RWPE1 (cell line): ENCODE data around the gene SKI.

Source experiments
- CTCF ChIA-PET: fragments of 350-600 bp; sonication (Branson Sonifier 250); formaldehyde crosslinking; extraction: SDS; loops from one replicate; lab custom pipeline; 2021; lab: Yijun Ruan, JAX
- POLR2A ChIA-PET: fragments of 400-600 bp; formaldehyde crosslinking; extraction: SDS; loops from one replicate; lab custom pipeline; 2020; ENCODE audit warnings: antibody characterized with exemption; ENCODE audit not compliant: low non-redundant PET; lab: Yijun Ruan, JAX
- DNase-seq: peaks from one replicate; pipeline ENCODE4 v3.0.0; 2012; ENCODE audit warnings: low spot score
- H3K27ac ChIP-seq: fragments of 450-650 bp; 2 replicates; pipeline ENCODE4 v1.5.1; 2017
- TF ChIP-seq, protein P1 (sequence below): fragments of 450-650 bp; conservative IDR thresholded peaks from 2 replicates; pipeline ENCODE4 v1.5.1; 2017; ENCODE audit warnings: low read depth, mild to moderate bottlenecking

SKI gene

DNA sequence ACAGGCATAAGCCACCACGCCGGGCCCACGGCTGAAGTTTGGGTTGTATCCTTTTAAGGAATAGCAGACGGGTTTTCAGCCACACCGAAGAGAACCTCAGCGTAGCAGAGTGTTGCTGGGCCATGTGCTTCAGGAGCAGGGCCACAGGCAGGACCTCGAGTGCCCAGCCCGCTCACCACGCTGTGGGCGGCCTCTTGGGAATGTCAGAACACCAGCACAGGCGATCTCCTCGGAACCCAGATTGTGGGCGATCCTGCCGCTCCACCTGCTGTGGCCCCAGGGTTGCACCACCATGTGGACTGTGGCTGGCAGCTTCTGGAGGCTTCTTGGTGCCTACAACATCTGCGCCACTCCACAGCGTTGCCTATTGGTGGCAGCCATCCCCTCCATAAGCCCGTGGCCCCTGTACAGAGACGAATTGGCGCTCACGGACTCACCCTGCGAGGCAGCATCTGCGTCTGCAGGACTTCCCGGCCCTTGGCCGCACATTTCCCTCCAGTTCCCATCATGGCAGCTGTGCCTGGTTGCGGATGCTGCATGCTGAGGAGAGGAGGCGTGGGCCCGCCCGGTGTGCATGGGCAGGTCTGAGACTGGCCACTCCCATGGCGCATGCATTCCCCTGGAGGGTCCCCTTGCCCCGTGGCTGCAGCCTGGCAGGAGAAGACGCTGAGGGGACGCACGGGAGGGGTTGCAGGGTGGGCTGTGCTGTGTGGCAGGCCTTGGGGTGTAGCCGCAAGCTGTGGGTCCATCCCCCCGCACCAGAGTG, 69.3 kb downstream of the SKI start:
- TF ChIP-seq, protein P1, sequence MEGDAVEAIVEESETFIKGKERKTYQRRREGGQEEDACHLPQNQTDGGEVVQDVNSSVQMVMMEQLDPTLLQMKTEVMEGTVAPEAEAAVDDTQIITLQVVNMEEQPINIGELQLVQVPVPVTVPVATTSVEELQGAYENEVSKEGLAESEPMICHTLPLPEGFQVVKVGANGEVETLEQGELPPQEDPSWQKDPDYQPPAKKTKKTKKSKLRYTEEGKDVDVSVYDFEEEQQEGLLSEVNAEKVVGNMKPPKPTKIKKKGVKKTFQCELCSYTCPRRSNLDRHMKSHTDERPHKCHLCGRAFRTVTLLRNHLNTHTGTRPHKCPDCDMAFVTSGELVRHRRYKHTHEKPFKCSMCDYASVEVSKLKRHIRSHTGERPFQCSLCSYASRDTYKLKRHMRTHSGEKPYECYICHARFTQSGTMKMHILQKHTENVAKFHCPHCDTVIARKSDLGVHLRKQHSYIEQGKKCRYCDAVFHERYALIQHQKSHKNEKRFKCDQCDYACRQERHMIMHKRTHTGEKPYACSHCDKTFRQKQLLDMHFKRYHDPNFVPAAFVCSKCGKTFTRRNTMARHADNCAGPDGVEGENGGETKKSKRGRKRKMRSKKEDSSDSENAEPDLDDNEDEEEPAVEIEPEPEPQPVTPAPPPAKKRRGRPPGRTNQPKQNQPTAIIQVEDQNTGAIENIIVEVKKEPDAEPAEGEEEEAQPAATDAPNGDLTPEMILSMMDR = no peak
- DNase-seq = no peak
- CTCF ChIA-PET = no interaction called here
- POLR2A ChIA-PET = no interaction called here
- H3K27ac ChIP-seq = peak overlapping the region; percentile 97

DNA sequence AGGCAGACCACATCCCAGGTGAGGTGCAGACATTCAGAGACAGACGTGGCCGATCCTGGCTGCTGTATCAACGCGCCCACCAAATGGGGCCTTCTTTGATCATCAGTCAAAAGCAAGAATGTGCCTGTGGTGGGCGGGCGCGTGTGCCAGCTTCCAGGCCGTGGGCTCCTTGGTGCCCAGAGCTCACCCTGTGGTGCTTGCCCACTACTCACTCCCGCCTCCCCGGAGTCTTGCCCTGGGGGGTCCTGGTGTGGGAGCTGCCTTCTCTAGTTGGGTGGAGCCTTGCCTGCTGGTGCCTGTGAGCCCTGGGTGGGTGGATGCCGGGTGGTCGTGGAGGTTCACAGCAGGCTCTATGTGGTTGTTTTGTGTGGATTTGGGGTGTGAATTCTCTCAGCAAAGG, 70.6 kb downstream of the SKI start:
- H3K27ac ChIP-seq = peak overlapping the region; percentile 67
- POLR2A ChIA-PET = no interaction called here
- CTCF ChIA-PET = interaction anchor here (0.5 to 0.9 kb wide), 3 partner anchors 83 to 1417 kb away, joined by 3 to 5 read pairs (median 3); partner anchors contain the start of gene FAAP20
- TF ChIP-seq, protein P1 = no peak
- DNase-seq = no peak

DNA sequence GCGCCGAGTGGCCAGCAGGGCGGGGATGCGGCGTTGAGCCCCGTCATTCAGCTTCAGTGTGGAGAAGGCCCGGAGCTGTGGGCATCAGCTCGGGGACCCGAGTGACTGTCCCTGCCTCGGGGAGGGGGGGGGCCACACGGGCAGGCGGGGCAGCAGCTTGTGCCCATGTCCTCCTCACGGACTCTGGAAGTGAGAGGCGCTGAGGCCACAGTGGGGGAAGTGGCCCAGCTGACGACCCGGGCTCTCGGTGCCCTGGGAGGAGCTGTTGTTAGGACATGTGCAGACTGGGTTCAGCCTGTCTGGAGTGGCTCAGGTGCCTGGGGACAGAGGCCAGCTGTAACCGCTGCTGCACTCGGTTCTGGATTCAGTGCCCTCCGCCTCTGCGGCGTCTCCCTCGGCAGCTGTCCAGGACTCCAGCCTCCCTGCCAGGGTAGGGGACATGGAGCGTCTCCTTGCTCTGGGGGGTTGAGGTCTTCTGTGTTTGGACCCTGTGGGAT, 71.1 kb downstream of the SKI start:
- ChIA-PET POLR2A (no interaction called here), CTCF (interaction anchor here (0.5 to 1.1 kb wide), 4 partner anchors 13 to 1416 kb away, joined by 3 to 5 read pairs (median 3); partner anchors contain the start of gene FAAP20)
- peak overlapping the region; percentile 67 for H3K27ac ChIP-seq
- no peak for DNase-seq
- TF ChIP-seq, protein P1 = no peak

DNA sequence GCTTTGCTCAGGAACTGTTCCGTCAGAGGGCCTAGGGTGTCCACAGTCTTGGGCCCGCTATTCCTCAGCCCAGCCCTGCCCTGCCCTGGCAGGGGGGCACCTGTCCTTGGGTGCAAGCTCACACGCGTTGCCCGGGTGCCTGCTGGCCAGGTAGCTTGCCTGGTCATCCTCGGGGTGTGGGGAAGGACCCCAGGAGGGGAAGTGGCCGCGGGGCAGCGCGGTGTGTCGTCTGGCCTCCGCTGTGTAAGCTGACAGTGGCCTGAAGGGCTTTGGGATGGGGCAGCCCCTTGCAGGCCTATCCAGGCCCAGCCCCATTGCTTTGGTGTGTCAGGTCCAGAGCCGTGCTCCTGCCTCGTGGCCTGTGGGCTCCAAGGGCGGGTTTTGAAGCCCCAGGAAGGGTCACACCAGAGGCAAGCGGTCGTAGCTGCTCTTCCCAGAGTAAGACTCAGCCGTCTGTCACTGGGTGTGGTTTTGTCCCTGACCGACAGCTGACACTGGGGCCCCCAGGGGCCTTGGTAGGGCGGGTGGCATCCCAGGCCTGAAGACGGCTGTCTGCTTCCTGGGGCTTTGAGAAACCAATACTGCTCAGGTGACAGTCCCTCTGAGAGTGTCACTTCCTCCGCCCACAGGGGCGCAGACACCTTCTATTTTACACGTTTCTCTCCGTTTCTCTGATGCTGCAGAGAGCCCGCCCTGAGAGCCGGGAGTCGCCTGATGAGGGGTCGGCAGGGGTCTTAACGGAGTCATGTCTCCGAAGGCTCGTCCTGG, 72.1 kb downstream of the SKI start:
- no peak for DNase-seq

DNA sequence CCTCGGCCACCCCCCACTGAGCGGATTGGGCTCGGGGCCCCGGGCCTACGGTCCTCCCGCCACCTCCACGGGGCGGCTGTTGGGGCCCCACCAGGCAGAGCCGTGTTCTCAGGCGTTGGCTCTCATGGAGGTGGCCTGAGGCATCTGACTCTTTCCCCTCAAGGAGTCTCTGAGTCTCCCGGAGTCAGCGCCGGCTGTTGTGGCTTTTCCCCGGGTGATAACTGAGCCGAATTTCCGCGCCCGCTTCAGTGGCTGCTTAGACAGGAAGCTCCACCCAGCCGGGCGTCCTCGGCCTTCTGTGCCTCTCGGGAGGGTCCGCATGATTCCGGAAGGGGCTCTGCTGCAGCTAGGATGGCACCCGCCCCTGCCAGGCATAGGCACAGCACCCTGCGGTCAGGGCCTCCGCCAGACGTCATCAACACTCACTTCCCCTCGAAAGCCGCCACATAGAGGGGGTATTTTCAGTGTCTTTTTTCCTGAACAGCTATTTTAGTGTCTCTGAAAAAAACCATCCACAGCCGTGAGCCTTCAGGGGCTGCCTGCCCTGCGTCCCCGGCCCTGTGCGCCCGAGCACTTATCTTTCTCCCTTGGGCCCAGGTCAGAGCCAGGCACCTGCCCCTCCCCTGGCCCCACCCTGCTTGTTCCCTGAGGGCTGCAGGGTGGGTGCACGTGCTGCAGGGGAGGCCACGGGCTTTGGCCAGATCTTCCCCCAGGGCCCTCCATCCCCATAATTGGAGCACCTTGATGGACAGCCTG, 72.9 kb downstream of the SKI start:
- CTCF ChIA-PET = interaction anchor here (0.9 kb wide), 1 partner anchor 106 kb away, joined by 3 read pairs; the partner anchor contains the start of gene FAAP20
- no peak for DNase-seq
- H3K27ac ChIP-seq = peak overlapping the region; percentile 67
- TF ChIP-seq, protein P1 = no peak
- POLR2A ChIA-PET = no interaction called here

More for the DNA sequence above, 72.1 kb downstream of the SKI start:
- TF ChIP-seq, protein P1 = no peak
- ChIA-PET CTCF (interaction anchor here (0.9 to 1.1 kb wide), 2 partner anchors 12 to 93 kb away, joined by 3 read pairs; no protein-coding TSS in a partner anchor), POLR2A (no interaction called here)
- H3K27ac ChIP-seq = peak overlapping the region; percentile 67
